Type B pancreatic cell (in vitro differentiated cells): ENCODE measurements around the gene CLDND1. TPM values are rescaled to one million over a fixed set of nuclear protein-coding genes. Genes with fewer than 3 reads are reported as not detected.

Experiments used
- DNase-seq: peaks from one replicate; pipeline ENCODE4 v3.0.0; 2021; ENCODE audit warnings: mixed read lengths; ENCODE audit not compliant: unreplicated experiment; ENCODE audit errors: extremely low spot score
- H3K27ac Mint-ChIP-seq: 2 replicates; pipeline ENCODE4 v1.8.0; 2021; ENCODE audit warnings: mild to moderate bottlenecking, mixed read lengths
- H3K27me3 Mint-ChIP-seq: 2 replicates; pipeline ENCODE4 v1.8.0; 2021; ENCODE audit warnings: mixed read lengths
- H3K36me3 Mint-ChIP-seq: 2 replicates; pipeline ENCODE4 v1.8.0; 2021; ENCODE audit warnings: mixed read lengths
- H3K4me1 Mint-ChIP-seq: one replicate; pipeline ENCODE4 v1.8.0; 2021; ENCODE audit warnings: mixed read lengths; ENCODE audit not compliant: unreplicated experiment
- H3K4me3 Mint-ChIP-seq: 2 replicates; pipeline ENCODE4 v1.8.0; 2021; ENCODE audit warnings: mild to moderate bottlenecking, mixed read lengths
- H3K9me3 Mint-ChIP-seq: 2 replicates; pipeline ENCODE4 v1.8.0; 2021; ENCODE audit warnings: mixed read lengths
- long read RNA-seq: library from polyadenylated mRNA; unstranded; transcript quantifications from one replicate; pipeline ENCODE4 v2.0.0, GENCODE V29; 2020
- total RNA-seq: library from RNA; stranded (reverse); gene quantifications from 2 replicates; pipeline ENCODE4 v1.2.1, GENCODE V29; 2021; ENCODE audit warnings: low replicate concordance
- TF ChIP-seq, protein P1 (sequence below): fragments of 200-600 bp; sonication (generic); conservative IDR thresholded peaks from 2 replicates; pipeline ENCODE4 v1.5.0; 2021; ENCODE audit warnings: antibody characterized with exemption, mild to moderate bottlenecking

The CLDND1 gene
- total RNA-seq, result 59.4 and 83.1 TPM in 2 replicates
- long read RNA-seq, transcript CLDND1-201 (5 exons, 2,161 nt), result major isoform, 27 of 46 reads
- long read RNA-seq, partial matches to known transcripts, result 1 of 46 reads
- long read RNA-seq, other reads (novel, unspliced or antisense), result 8 of 46 reads

DNA sequence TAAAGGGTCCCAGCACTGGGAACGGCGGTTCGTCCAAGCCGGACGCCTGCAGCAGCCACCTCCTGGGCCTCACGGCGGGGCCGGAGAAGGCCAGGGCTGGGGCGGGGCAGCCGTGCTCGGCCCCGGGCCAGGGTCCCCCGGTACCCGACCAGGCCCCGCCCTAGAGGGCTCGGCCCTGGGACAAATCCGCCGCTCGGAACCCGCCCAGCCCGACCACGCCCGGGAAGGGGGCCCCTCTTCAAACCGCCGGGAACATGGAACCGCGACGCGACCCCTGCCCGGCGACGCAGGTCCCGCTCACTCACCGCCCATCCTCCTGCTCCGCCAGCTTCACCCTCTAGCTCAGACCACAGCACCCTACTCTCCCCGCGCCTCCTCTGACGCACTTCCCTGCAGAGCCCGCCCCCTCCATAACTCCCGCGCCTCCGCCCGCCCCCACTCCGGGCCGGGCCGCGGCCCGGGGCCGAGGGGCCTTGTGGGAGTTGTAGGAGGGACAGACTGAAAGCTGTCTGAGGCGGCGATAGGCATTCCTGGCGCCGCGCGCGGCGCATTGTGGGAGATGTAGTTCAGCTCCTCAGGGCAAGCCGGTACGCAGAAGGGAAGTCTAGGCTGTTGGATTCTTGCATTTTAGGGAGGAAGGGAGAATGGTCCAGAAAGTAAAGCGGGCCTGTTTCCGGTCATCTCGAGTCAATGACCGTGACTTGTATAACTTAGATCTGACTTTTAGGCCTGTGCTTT lies at the start of gene CLDND1:
TSS of gene CLDND1 (minus strand) at position 359 of the 738 bp plus-strand sequence. CDS start 1,478 bp downstream, outside the sequence.
- Mint-ChIP-seq H3K36me3 (peaks cover 34% of the 10 kb centered on the region), H3K27ac (peak within 1 kb of the TSS; percentile 94), H3K4me1 (peaks cover 21% of the 10 kb centered on the region), H3K9me3 (no peaks in the 10 kb centered on the region), H3K27me3 (no peaks in the 10 kb centered on the region), H3K4me3 (peak within 1 kb of the TSS; percentile 95)
- TF ChIP-seq, protein P1, sequence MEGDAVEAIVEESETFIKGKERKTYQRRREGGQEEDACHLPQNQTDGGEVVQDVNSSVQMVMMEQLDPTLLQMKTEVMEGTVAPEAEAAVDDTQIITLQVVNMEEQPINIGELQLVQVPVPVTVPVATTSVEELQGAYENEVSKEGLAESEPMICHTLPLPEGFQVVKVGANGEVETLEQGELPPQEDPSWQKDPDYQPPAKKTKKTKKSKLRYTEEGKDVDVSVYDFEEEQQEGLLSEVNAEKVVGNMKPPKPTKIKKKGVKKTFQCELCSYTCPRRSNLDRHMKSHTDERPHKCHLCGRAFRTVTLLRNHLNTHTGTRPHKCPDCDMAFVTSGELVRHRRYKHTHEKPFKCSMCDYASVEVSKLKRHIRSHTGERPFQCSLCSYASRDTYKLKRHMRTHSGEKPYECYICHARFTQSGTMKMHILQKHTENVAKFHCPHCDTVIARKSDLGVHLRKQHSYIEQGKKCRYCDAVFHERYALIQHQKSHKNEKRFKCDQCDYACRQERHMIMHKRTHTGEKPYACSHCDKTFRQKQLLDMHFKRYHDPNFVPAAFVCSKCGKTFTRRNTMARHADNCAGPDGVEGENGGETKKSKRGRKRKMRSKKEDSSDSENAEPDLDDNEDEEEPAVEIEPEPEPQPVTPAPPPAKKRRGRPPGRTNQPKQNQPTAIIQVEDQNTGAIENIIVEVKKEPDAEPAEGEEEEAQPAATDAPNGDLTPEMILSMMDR, result no peak
- DNase-seq, result peak; percentile 95

DNA sequence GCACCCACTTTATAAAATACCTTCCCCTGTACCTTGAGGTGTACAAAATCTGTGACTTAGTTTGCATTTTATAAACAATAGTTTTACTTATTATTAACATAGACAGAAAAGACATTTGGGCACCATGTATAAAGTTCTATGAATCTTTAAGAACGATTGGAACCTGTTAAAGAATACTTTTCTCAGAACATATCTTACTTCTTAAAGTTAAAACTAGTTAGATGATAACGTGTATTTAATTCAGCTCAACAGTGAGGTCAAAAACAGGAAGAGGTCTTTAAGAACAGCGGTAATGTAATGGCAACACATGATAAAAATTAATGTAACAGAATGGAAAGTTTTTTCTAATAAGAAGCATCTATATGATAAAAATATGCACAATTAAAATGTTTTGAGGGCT lies 45.7 kb upstream of the CLDND1 start:
- H3K4me3 Mint-ChIP-seq, result no peak overlapping the region
- peaks cover 3% of the 10 kb centered on the region for H3K4me1 Mint-ChIP-seq
- H3K9me3 Mint-ChIP-seq, result no peaks in the 10 kb centered on the region

DNA sequence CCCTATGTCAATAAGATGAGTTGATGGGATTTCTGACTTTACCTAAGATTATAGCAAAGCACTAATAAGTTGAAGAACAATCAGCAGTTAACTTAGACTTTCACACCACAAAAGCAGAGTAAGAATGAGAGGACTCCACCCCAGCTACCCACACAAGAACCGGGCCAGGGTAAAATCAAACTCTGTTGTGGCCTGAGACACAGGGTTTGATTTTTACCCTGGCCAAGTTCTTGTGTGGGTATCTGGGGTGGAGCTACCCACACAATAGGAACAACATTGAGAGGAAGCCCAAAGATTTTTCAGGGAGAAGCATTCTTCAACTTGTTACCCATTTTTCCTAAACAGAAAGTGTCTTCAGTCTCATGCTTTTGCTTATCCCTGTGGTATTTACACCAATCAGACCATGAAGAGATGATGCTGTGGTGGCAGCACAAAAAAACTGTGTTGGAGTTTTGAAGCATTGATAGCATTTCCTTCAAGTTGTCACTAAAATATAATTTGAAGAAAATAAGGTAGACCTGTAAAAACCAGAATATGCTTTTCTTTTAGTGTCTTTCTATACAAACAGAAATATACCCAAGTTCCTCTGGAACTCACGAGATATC lies 45.1 kb upstream of the CLDND1 start:
- TF ChIP-seq, protein P1, result no peak
- Mint-ChIP-seq H3K9me3 (no peaks in the 10 kb centered on the region), H3K27me3 (no peaks in the 10 kb centered on the region), H3K4me3 (no peak overlapping the region), H3K36me3 (no peaks in the 10 kb centered on the region), H3K4me1 (no peaks in the 10 kb centered on the region), H3K27ac (no peak overlapping the region)
- no peak for DNase-seq

More for the DNA sequence above, 45.7 kb upstream of the CLDND1 start:
- TF ChIP-seq, protein P1, result no peak
- Mint-ChIP-seq H3K27me3 (no peaks in the 10 kb centered on the region), H3K36me3 (no peaks in the 10 kb centered on the region), H3K27ac (no peak overlapping the region)
- no peak for DNase-seq

DNA sequence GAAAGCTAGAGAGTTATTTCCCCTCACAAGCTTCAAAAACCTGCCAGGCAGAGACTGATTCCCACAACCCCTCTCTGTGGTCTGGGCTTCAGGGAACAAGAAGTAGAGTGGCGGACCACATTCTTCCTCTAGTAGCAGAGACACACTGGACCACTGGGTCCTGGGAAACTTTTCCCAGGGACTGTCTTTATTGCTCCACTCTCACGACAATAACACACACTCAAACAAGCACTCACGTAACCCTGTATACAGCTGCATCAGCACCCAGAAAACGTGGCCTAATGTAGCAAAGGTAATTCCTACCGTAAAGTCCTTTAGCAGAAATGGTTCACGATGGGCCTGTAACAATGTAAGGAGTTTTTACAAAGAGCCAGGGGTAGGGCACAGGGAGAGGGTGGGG lies 43.1 kb upstream of the CLDND1 start:
- Mint-ChIP-seq H3K9me3 (no peaks in the 10 kb centered on the region), H3K4me3 (no peak overlapping the region), H3K27me3 (no peaks in the 10 kb centered on the region), H3K36me3 (no peaks in the 10 kb centered on the region), H3K4me1 (no peaks in the 10 kb centered on the region), H3K27ac (no peak overlapping the region)
- TF ChIP-seq, protein P1, result no peak
- no peak for DNase-seq

DNA sequence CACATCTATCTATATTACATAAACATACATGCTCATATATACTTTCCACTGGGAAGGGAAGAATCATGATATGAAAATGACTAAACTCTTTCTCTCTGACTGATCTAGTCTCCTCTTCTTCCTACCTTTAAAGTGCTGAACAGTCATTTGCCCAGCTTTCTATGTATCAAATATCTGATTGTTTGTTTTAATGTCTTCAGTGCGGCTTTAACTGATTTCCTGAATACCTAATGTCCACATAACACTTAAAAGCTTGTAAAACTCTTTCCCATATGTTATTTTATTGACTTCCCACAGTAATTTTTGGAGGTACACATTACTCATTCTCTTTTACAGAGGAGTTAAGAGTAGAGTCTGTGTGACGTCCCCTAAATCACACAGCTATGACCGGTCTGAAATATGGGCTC lies 42.5 kb upstream of the CLDND1 start:
- no peak for DNase-seq
- Mint-ChIP-seq H3K27ac (no peak overlapping the region), H3K27me3 (no peaks in the 10 kb centered on the region), H3K4me1 (no peaks in the 10 kb centered on the region), H3K9me3 (no peaks in the 10 kb centered on the region), H3K4me3 (no peak overlapping the region), H3K36me3 (no peaks in the 10 kb centered on the region)
- TF ChIP-seq, protein P1, result no peak
